Loucy (cell line): Measurements from ENCODE around the gene TRIM47.

Experiments used
- CTCF ChIP-seq: fragments of 200-600 bp; sonication (generic); conservative IDR thresholded peaks from 2 replicates; pipeline ENCODE4 v1.5.1; 2014; ENCODE audit warnings: mild to moderate bottlenecking, antibody characterized with exemption, low read length
- EZH2phosphoT487 ChIP-seq: fragments of 200-600 bp; IDR thresholded peaks from 2 replicates; pipeline ENCODE4 v1.6.1; 2018; ENCODE audit warnings: antibody characterized with exemption, mild to moderate bottlenecking, moderate library complexity, borderline replicate concordance

DNA sequence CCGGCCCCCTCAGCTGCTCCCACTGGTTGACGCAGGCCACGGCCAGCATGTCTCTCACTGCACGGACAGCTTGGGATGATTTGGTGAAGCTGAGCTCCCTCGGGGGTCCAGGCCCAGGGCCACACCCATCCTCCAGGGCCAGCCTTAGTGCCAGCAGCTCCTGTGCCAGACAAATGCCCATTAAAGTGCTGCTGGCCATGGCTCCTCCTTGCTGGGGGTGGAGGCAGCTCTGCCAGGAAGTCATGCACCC, 2.5 kb downstream of the TRIM47 start:
- TF ChIP-seq EZH2phosphoT487 (no peak), CTCF (no peak)
